ENCODE data around the gene SLFN12L. TPM values are rescaled to one million over a fixed set of nuclear protein-coding genes. Genes with fewer than 3 reads are reported as not detected.

Gene SLFN12L
- total and polyA plus RNA-seq, 9 of the 15 experiments (the other 6 are each of a cell fraction or from before 2014, with no cell fraction given): 0.04 to 0.31 (median 0.08) TPM; not detected in 3

GRCh38 chr17:35560703-35561102 is 23.2 kb upstream of the SLFN12L start, which contains the start of gene SLFN14 (continued):
- TF ChIP-seq ELF4 (CRISPR knock-in tag; IDR thresholded peaks at IDR 0.05) (peak; percentile 86), CBFB (CRISPR knock-in tag; IDR thresholded peaks at IDR 0.05) (no peak), HDAC3 (IDR thresholded peaks at IDR 0.05; ENCODE audit: borderline replicate concordance, partially characterized antibody) (peak; percentile 95), SPI1 (IDR thresholded peaks at IDR 0.05; ENCODE audit: borderline replicate concordance, low read depth, low read length) (peak; percentile 94), PREB (CRISPR knock-in tag; IDR thresholded peaks at IDR 0.05) (no peak), PRDM10 (IDR thresholded peaks at IDR 0.05; ENCODE audit: partially characterized antibody) (peak; percentile 75), ASH1L (IDR thresholded peaks at IDR 0.05; ENCODE audit: borderline replicate concordance, low read depth, partially characterized antibody) (no peak), MED1 (CRISPR knock-in tag; IDR thresholded peaks at IDR 0.05; ENCODE audit: borderline replicate concordance) (no peak), SRF (CRISPR knock-in tag; IDR thresholded peaks at IDR 0.05) (peak in 1 of 2 experiments; percentile 54; a peak in 1 of 4 replicates), SIRT6 (IDR thresholded peaks at IDR 0.05; ENCODE audit: low read depth, low read length) (no peak), ZFP91 (CRISPR knock-in tag; IDR thresholded peaks at IDR 0.05) (no peak), ATF6 (CRISPR knock-in tag; IDR thresholded peaks at IDR 0.05) (no peak), ZFX (CRISPR knock-in tag; IDR thresholded peaks at IDR 0.05) (no peak), FOXA1 (IDR thresholded peaks at IDR 0.05; ENCODE audit: borderline replicate concordance) (no peak), ETS1 (conservative IDR thresholded peaks at IDR 0.05; ENCODE audit: control insufficient read depth, low read depth, low read length) (peak; percentile 88), JUNB (CRISPR knock-in tag; conservative IDR thresholded peaks at IDR 0.05) (no peak), ZBTB7A (IDR thresholded peaks at IDR 0.05; ENCODE audit: borderline replicate concordance, control insufficient read depth, low read depth, low read length) (peak; percentile 43; the same call in 1 of the 2 replicates), KDM2B (CRISPR knock-in tag; IDR thresholded peaks at IDR 0.05) (no peak)

Data from K562 (cell line).